Measurements from ENCODE around the gene AGK. TPM values are rescaled to one million over a fixed set of nuclear protein-coding genes. Genes with fewer than 3 reads are reported as not detected.

The AGK gene
- total and polyA plus RNA-seq, 2 donors (not counting 1 experiment from before 2014, with no cell fraction given) = 12.8 to 26.1 TPM

DNA sequence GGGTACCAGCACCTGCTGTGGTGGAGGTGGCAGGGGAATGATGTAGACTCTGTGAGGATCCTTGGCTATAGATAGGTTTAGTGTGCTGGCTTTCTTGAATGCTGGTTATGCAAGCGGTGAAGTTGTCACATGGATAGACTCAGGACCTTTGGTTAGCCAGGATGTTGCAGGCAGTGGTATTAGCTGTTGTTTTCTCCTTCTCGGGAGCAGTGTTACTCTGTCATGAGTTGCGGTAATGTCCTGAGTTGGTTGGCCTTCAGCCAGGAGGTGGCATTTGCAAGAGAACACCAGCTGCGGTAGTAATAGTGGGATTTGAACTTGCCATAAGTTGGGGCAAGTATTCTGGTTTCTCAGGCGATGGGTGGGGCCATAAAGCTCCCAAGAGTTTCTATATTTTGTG, 10.8 kb downstream of the AGK start:
- TF ChIP-seq, protein P1, sequence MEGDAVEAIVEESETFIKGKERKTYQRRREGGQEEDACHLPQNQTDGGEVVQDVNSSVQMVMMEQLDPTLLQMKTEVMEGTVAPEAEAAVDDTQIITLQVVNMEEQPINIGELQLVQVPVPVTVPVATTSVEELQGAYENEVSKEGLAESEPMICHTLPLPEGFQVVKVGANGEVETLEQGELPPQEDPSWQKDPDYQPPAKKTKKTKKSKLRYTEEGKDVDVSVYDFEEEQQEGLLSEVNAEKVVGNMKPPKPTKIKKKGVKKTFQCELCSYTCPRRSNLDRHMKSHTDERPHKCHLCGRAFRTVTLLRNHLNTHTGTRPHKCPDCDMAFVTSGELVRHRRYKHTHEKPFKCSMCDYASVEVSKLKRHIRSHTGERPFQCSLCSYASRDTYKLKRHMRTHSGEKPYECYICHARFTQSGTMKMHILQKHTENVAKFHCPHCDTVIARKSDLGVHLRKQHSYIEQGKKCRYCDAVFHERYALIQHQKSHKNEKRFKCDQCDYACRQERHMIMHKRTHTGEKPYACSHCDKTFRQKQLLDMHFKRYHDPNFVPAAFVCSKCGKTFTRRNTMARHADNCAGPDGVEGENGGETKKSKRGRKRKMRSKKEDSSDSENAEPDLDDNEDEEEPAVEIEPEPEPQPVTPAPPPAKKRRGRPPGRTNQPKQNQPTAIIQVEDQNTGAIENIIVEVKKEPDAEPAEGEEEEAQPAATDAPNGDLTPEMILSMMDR (IDR thresholded peaks at IDR 0.05) = no peak
- no peak for TF ChIP-seq EZH2 (IDR thresholded peaks at IDR 0.05; ENCODE audit: borderline replicate concordance, insufficient read depth, low read depth, low read length, poor library complexity, severe bottlenecking)
- no peak overlapping the region for H3K9ac ChIP-seq (ENCODE audit: low read length)
- H2AFZ ChIP-seq (ENCODE audit: insufficient read depth, low read depth, low read length, poor library complexity, severe bottlenecking) = no peak overlapping the region
- no peak overlapping the region for H3K27ac ChIP-seq (ENCODE audit: low read length in 2 of 2)
- CTCF ChIA-PET = no interaction called here
- Mint-ChIP-seq H3K9me3 (ENCODE audit: insufficient read depth) (peaks cover 5% of the 10 kb centered on the region), H3K27ac (no peak overlapping the region), H3K27me3 (no peaks in the 10 kb centered on the region), H3K4me1 (peaks cover 2% of the 10 kb centered on the region), H3K4me3 (no peak overlapping the region)
- intact Hi-C loops (cut with micrococcal nuclease) = no loop called here
- no peaks in the 10 kb centered on the region for H3K4me1 ChIP-seq (ENCODE audit: control insufficient read depth in 2 of 2, insufficient read depth in 2 of 2, low read length in 2 of 2)
- no peak overlapping the region for H3K4me2 ChIP-seq (replicated peaks; ENCODE audit: low read depth, low read length, poor library complexity, severe bottlenecking)
- H3K9me3 ChIP-seq (ENCODE audit: control extremely low read depth in 1 of 3, control insufficient read depth in 2 of 3, insufficient read depth in 1 of 3, low read length in 2 of 3) = peaks cover 6 to 16% (median 14%) of the 10 kb centered on the region in 3 donors
- ATAC-seq (ENCODE audit: low read depth) (no peak), DNase-seq (no peak)
- peaks cover 19% of the 10 kb centered on the region for H3K79me2 ChIP-seq (ENCODE audit: control insufficient read depth, insufficient read depth, low read length)
- POLR2A ChIA-PET = no interaction called here
- peaks cover 10 to 30% of the 10 kb centered on the region in 2 experiments for H3K36me3 ChIP-seq (replicated peaks in 1 of 2; ENCODE audit: control extremely low read depth in 1 of 2, control insufficient read depth in 1 of 2, extremely low read depth in 1 of 2, insufficient read depth in 2 of 2, low read length in 1 of 2)
- no peaks in the 10 kb centered on the region for H3K27me3 ChIP-seq (replicated peaks in 1 of 4; ENCODE audit: control extremely low read depth in 1 of 4, control insufficient read depth in 3 of 4, insufficient read depth in 4 of 4, low read length in 3 of 4)
- WGBS (ENCODE audit: insufficient coverage) = 98% methylated on average over 5 of the region's 5 CpGs
- no peaks in the 10 kb centered on the region for H4K20me1 ChIP-seq (ENCODE audit: control insufficient read depth, insufficient read depth, low read length, poor library complexity, severe bottlenecking)
- no peak overlapping the region for H3K4me3 ChIP-seq (ENCODE audit: control extremely low read depth in 1 of 5, extremely low read depth in 1 of 5, insufficient read depth in 1 of 5, low read depth in 2 of 5, low read length in 4 of 5)

GRCh38 chr7:141562543-141562942, 11.3 kb downstream of the AGK start:
- H3K79me2 ChIP-seq (ENCODE audit: control insufficient read depth, insufficient read depth, low read length) = peaks cover 19% of the 10 kb centered on the region
- no peak for TF ChIP-seq EZH2 (IDR thresholded peaks at IDR 0.05; ENCODE audit: borderline replicate concordance, insufficient read depth, low read depth, low read length, poor library complexity, severe bottlenecking)
- TF ChIP-seq, protein P1 (IDR thresholded peaks at IDR 0.05) = no peak
- DNase-seq (no peak), ATAC-seq (ENCODE audit: low read depth) (no peak)
- POLR2A ChIA-PET = no interaction called here
- H3K36me3 ChIP-seq (replicated peaks in 1 of 2; ENCODE audit: control extremely low read depth in 1 of 2, control insufficient read depth in 1 of 2, extremely low read depth in 1 of 2, insufficient read depth in 2 of 2, low read length in 1 of 2) = peaks cover 11 to 35% of the 10 kb centered on the region in 2 experiments
- H3K9ac ChIP-seq (ENCODE audit: low read length) = no peak overlapping the region
- peaks cover 5% of the 10 kb centered on the region for H3K9me3 Mint-ChIP-seq (ENCODE audit: insufficient read depth)
- peaks cover 6 to 16% (median 14%) of the 10 kb centered on the region in 3 donors for H3K9me3 ChIP-seq (ENCODE audit: control extremely low read depth in 1 of 3, control insufficient read depth in 2 of 3, insufficient read depth in 1 of 3, low read length in 2 of 3)
- H3K4me3 Mint-ChIP-seq = no peak overlapping the region
- WGBS (ENCODE audit: insufficient coverage) = 100% methylated on average over 5 of the region's 5 CpGs
- H3K27ac Mint-ChIP-seq = no peak overlapping the region
- peaks cover 2% of the 10 kb centered on the region for H3K4me1 Mint-ChIP-seq
- no peak overlapping the region for H3K4me2 ChIP-seq (replicated peaks; ENCODE audit: low read depth, low read length, poor library complexity, severe bottlenecking)
- no peak overlapping the region for H3K27ac ChIP-seq (ENCODE audit: low read length in 2 of 2)
- intact Hi-C loops (cut with micrococcal nuclease) = no loop called here
- no peaks in the 10 kb centered on the region for H3K27me3 Mint-ChIP-seq
- no peak overlapping the region for H3K4me3 ChIP-seq (ENCODE audit: control extremely low read depth in 1 of 5, extremely low read depth in 1 of 5, insufficient read depth in 1 of 5, low read depth in 2 of 5, low read length in 4 of 5)
- CTCF ChIA-PET = no interaction called here
- H2AFZ ChIP-seq (ENCODE audit: insufficient read depth, low read depth, low read length, poor library complexity, severe bottlenecking) = no peak overlapping the region
- no peaks in the 10 kb centered on the region for H4K20me1 ChIP-seq (ENCODE audit: control insufficient read depth, insufficient read depth, low read length, poor library complexity, severe bottlenecking)
- H3K4me1 ChIP-seq (ENCODE audit: control insufficient read depth in 2 of 2, insufficient read depth in 2 of 2, low read length in 2 of 2) = no peaks in the 10 kb centered on the region
- no peaks in the 10 kb centered on the region for H3K27me3 ChIP-seq (replicated peaks in 1 of 4; ENCODE audit: control extremely low read depth in 1 of 4, control insufficient read depth in 3 of 4, insufficient read depth in 4 of 4, low read length in 3 of 4)
